Natural killer cell (primary cell): Measurements from ENCODE around the gene MAGEA12. TPM values are rescaled to one million over a fixed set of nuclear protein-coding genes. Genes with fewer than 3 reads are reported as not detected.
"Not testable (repeated sequence)": the region's sequence is repeated elsewhere in the genome, so short reads cannot be mapped to it uniquely, and the experiment has no call there.

ENCODE experiments used
- ATAC-seq, 3 donors: fragments of 150-1000 bp in 2 of 3; fragments of 200-7000 bp in 1 of 3; cut with Tn5 transposase; 1 replicate in 1 of 3; 2 replicates in 2 of 3; pipeline ENCODE4 v1.10.0; 2021; ENCODE audit warnings: mild to moderate bottlenecking in 2 of 3, moderate library complexity in 2 of 3
- DNase-seq, 2 donors: peaks; one replicate each; pipeline versions ENCODE4 v3.0.0 to v3.0.0-alpha.2; 2013 to 2021; ENCODE audit warnings: mixed read lengths in 1 of 2
- H3K27ac ChIP-seq: one replicate; pipeline ENCODE4 v1.5.1; 2013; ENCODE audit warnings: mild to moderate bottlenecking, low read length
- H3K27me3 ChIP-seq: one replicate; pipeline ENCODE4 v1.6.1; 2013; ENCODE audit warnings: low read length; ENCODE audit not compliant: control insufficient read depth, insufficient read depth
- H3K36me3 ChIP-seq: one replicate; pipeline ENCODE4 v1.6.1; 2013; ENCODE audit warnings: low read length; ENCODE audit not compliant: control insufficient read depth, insufficient read depth
- H3K4me1 ChIP-seq: one replicate; pipeline ENCODE4 v1.6.1; 2013; ENCODE audit warnings: low read length; ENCODE audit not compliant: control insufficient read depth, insufficient read depth
- H3K4me3 ChIP-seq: one replicate; pipeline ENCODE4 v1.5.1; 2013; ENCODE audit warnings: low read length
- H3K9me3 ChIP-seq: one replicate; pipeline ENCODE4 v1.6.1; 2013; ENCODE audit warnings: low read length; ENCODE audit not compliant: control insufficient read depth, insufficient read depth
- H3K27ac Mint-ChIP-seq, 2 donors: one replicate each; pipeline ENCODE4 v1.8.0; 2022; ENCODE audit warnings: mild to moderate bottlenecking in 2 of 2, mixed read lengths in 2 of 2, moderate library complexity in 1 of 2
- H3K27me3 Mint-ChIP-seq, 2 donors: one replicate each; pipeline ENCODE4 v1.8.0; 2022; ENCODE audit warnings: low read depth in 2 of 2, mixed read lengths in 2 of 2
- H3K36me3 Mint-ChIP-seq: one replicate; pipeline ENCODE4 v1.8.0; 2022; ENCODE audit warnings: mixed read lengths
- H3K4me1 Mint-ChIP-seq, 2 donors: one replicate each; pipeline ENCODE4 v1.8.0; 2022; ENCODE audit warnings: mixed read lengths in 2 of 2
- H3K4me3 Mint-ChIP-seq: one replicate; pipeline ENCODE4 v1.8.0; 2022; ENCODE audit warnings: mild to moderate bottlenecking, moderate library complexity, mixed read lengths
- H3K9me3 Mint-ChIP-seq, 2 donors: one replicate each; pipeline ENCODE4 v1.8.0; 2022; ENCODE audit warnings: mixed read lengths in 2 of 2
- CTCF ChIP-seq: fragments of 200-600 bp; IDR thresholded peaks from one replicate; pipeline ENCODE4 v1.8.0; 2022; ENCODE audit warnings: antibody characterized with exemption
- WGBS: methylation state at CpG from one replicate; pipeline ENCODE4 v1.1.7; 2013; ENCODE audit warnings: missing lambda C conversion rate; ENCODE audit not compliant: insufficient coverage; 5-methylcytosine and 5-hydroxymethylcytosine counted together
- intact Hi-C: fragments of 100-400 bp; cut with micrococcal nuclease; formaldehyde crosslinking; loops from one replicate; pipeline ENCODE4 v1.14.2; 2022
- total RNA-seq, 4 donors: library from RNA; stranded (reverse); fragments of 120-200 nt in 1 of 4; gene quantifications; one replicate each; pipeline versions ENCODE4 v1.2.3 to v1.2.4, GENCODE V29; 2013 to 2022

Gene MAGEA12
- total RNA-seq, 3 donors from 2014 or later (not counting 1 experiment from before 2014, with no cell fraction given): not detected

- no CpG with 5 or more reads among the region's 35 CpGs for WGBS
- H3K27ac Mint-ChIP-seq, H3K9me3 ChIP-seq, H3K36me3 Mint-ChIP-seq, intact Hi-C loops, H3K36me3 ChIP-seq, H3K27ac ChIP-seq, H3K4me1 ChIP-seq, H3K27me3 ChIP-seq, H3K9me3 Mint-ChIP-seq, H3K4me3 ChIP-seq, ATAC-seq, DNase-seq, H3K4me3 Mint-ChIP-seq, H3K27me3 Mint-ChIP-seq, H3K4me1 Mint-ChIP-seq: not testable (repeated sequence)
These were observed 19.5 kb upstream of the MAGEA12 start, which contains the start of gene MAGEA2B for GRCh38 chrX:152713815-152714787. MAGEA2B (plus strand) TSS chrX:152714628; CDS start chrX:152717107, 2,479 bp downstream.

GRCh38 chrX:152725409-152725808, 8.1 kb upstream of the MAGEA12 start:
- no peaks in the 10 kb centered on the region for H3K9me3 ChIP-seq
- no peak for TF ChIP-seq CTCF
- H3K27ac ChIP-seq: no peak overlapping the region
- WGBS: 88% methylated on average over 5 of the region's 7 CpGs
- intact Hi-C loops: no loop called here
- Mint-ChIP-seq H3K4me3 (no peak overlapping the region), H3K4me1 (no peaks in the 10 kb centered on the region), H3K36me3 (no peaks in the 10 kb centered on the region), H3K9me3 (no peaks in the 10 kb centered on the region), H3K27ac (no peak overlapping the region), H3K27me3 (peaks cover 0 to 17% of the 10 kb centered on the region in 2 donors)
- DNase-seq (no peak), ATAC-seq (no peak)
- H3K4me1 ChIP-seq: no peaks in the 10 kb centered on the region
- H3K27me3 ChIP-seq: no peaks in the 10 kb centered on the region
- H3K36me3 ChIP-seq: no peaks in the 10 kb centered on the region
- H3K4me3 ChIP-seq: no peak overlapping the region

GRCh38 chrX:152734143-152734858, 744 bp downstream of the MAGEA12 start:
- H3K27ac Mint-ChIP-seq, H3K4me1 ChIP-seq, intact Hi-C loops, H3K36me3 Mint-ChIP-seq, H3K4me1 Mint-ChIP-seq, H3K36me3 ChIP-seq, H3K4me3 ChIP-seq, ATAC-seq, H3K27ac ChIP-seq, H3K9me3 ChIP-seq, DNase-seq, H3K9me3 Mint-ChIP-seq, H3K4me3 Mint-ChIP-seq, H3K27me3 ChIP-seq: not testable (repeated sequence)
- H3K27me3 Mint-ChIP-seq: peaks cover 0 to 30% of the 10 kb centered on the region in 2 donors
- WGBS: 93% methylated on average over 17 of the region's 22 CpGs

GRCh38 chrX:152735101-152735500, 1.5 kb downstream of the MAGEA12 start:
- no peak for TF ChIP-seq CTCF
- H3K4me3 ChIP-seq: no peak overlapping the region
- intact Hi-C loops: no loop called here
- no peaks in the 10 kb centered on the region for H3K4me1 ChIP-seq
- Mint-ChIP-seq H3K36me3 (no peaks in the 10 kb centered on the region), H3K9me3 (no peaks in the 10 kb centered on the region), H3K27ac (no peak overlapping the region), H3K4me1 (no peaks in the 10 kb centered on the region), H3K27me3 (peaks cover 0 to 22% of the 10 kb centered on the region in 2 donors), H3K4me3 (no peak overlapping the region)
- WGBS: 67% methylated on average over 1 of the region's 2 CpGs
- H3K36me3 ChIP-seq: no peaks in the 10 kb centered on the region
- no peaks in the 10 kb centered on the region for H3K27me3 ChIP-seq
- no peak overlapping the region for H3K27ac ChIP-seq
- ATAC-seq (no peak), DNase-seq (no peak)
- H3K9me3 ChIP-seq: no peaks in the 10 kb centered on the region
